ENCODE measurements around the gene DENND4B. TPM values are rescaled to one million over a fixed set of nuclear protein-coding genes. Genes with fewer than 3 reads are reported as not detected.

The DENND4B gene
- total RNA-seq, 4 donors from 2014 or later = 28.9 to 63.7 (median 44.8) TPM

Small RNA genes within 50 kb of the gene (microRNA-seq; reads per million reads assigned to microRNA genes)
- gene MIR6737 = not detected

Small RNA genes within 50 kb of the gene (small RNA-seq; reads per million reads assigned to genes)
- gene AL831737.1 = not detected
- gene MIR6737 = not detected

Other genes starting within 250 kb of the DENND4B start
- 10 to 100 TPM; 50.0 to 60.9 (median 56.3) TPM for gene INTS3, start 218.7 kb downstream of the DENND4B start, total RNA-seq
- gene SLC27A3, start 171.3 kb downstream of the DENND4B start, total RNA-seq = 10 to 100 TPM; 14.4 to 32.5 (median 23.2) TPM
- gene GATAD2B, start 23.7 kb downstream of the DENND4B start, total RNA-seq = 10 to 100 TPM; 20.1 to 28.8 (median 21.5) TPM
- 10 to 100 TPM; 11.4 to 22.5 (median 18.1) TPM for gene CRTC2, start 11.9 kb upstream of the DENND4B start, total RNA-seq
- gene SLC39A1, start 16.8 kb upstream of the DENND4B start, total RNA-seq = 100 to 1,000 TPM in 2 of 4 donors, 10 to 100 TPM in 2; 90.4 to 109 (median 99.5) TPM
- 10 to 100 TPM in 3 of 4 donors, 1 to 10 TPM in 1; 6.6 to 23.1 (median 17.0) TPM for gene CREB3L4, start 21.2 kb upstream of the DENND4B start, total RNA-seq
- 100 to 1,000 TPM; 173 to 393 (median 247) TPM for gene JTB, start 31.0 kb upstream of the DENND4B start, total RNA-seq
- 10 to 100 TPM; 30.6 to 48.2 (median 38.1) TPM for gene RAB13, start 39.6 kb upstream of the DENND4B start, total RNA-seq
- gene RPS27, start 44.0 kb upstream of the DENND4B start, total RNA-seq = 1,000 to 10,000 TPM; 2,032 to 3,294 (median 2,297) TPM
- under 1 TPM in 3 of 4 donors, not detected in 1; 0.13 to 0.38 (median 0.22) TPM for gene NUP210L, start 208.4 kb upstream of the DENND4B start, total RNA-seq
- 100 to 1,000 TPM; 227 to 352 (median 298) TPM for gene TPM3, start 245.4 kb upstream of the DENND4B start, total RNA-seq

All from thyroid gland (tissue), 4 donors.